Measurements from ENCODE around the gene TUBGCP3.

Gene TUBGCP3

DNA sequence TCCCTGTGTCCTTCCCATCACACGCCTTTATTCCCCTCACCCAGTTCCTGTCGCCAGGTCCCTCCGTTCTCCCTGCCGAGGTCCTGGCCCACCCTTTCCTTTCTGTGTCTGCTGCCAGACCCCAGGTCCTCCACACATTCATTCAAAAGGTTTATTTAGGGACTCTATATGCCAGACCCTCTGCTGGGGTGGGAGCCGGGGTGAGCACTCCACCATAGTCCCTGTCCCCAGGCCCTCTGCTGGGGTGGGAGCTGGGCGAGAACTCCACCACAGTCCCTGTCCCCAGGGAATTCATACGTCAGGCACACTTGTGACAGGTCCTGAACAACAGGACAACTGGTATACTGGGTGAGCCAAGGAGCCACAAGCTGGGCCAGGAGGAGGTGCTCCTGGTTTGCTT lies 34.4 kb upstream of the TUBGCP3 start:
- Mint-ChIP-seq H3K4me1 (no peaks in the 10 kb centered on the region), H3K9me3 (no peaks in the 10 kb centered on the region), H3K27ac (no peak overlapping the region), H3K27me3 (peaks cover 25% of the 10 kb centered on the region), H3K4me3 (no peak overlapping the region)
- ATAC-seq (no peak), DNase-seq (no peak)

GRCh38 chr13:112619730-112620631 lies 32.0 kb upstream of the TUBGCP3 start:
- Mint-ChIP-seq H3K4me1 (no peaks in the 10 kb centered on the region), H3K4me3 (peak overlapping the region; percentile 25 to 33), H3K27ac (no peak overlapping the region), H3K9me3 (no peaks in the 10 kb centered on the region), H3K27me3 (peaks cover 40% of the 10 kb centered on the region)
- DNase-seq (no peak), ATAC-seq (peak; percentile 77)

- no peak overlapping the region for H3K4me3 Mint-ChIP-seq
- H3K9me3 Mint-ChIP-seq: no peaks in the 10 kb centered on the region
- no peak overlapping the region for H3K27ac Mint-ChIP-seq
- no peaks in the 10 kb centered on the region for H3K4me1 Mint-ChIP-seq
- no peak for ATAC-seq
- no peak for DNase-seq
- peaks cover 39% of the 10 kb centered on the region for H3K27me3 Mint-ChIP-seq
Observed at GRCh38 chr13:112618501-112618900, 30.5 kb upstream of the TUBGCP3 start.

- Mint-ChIP-seq H3K4me3 (no peak overlapping the region), H3K27ac (no peak overlapping the region), H3K9me3 (no peaks in the 10 kb centered on the region), H3K4me1 (no peaks in the 10 kb centered on the region), H3K27me3 (peaks cover 37% of the 10 kb centered on the region)
- no peak for DNase-seq
- no peak for ATAC-seq
Observed at GRCh38 chr13:112617754-112618375, 29.9 kb upstream of the TUBGCP3 start.

GRCh38 chr13:112616586-112617362 lies 28.8 kb upstream of the TUBGCP3 start:
- Mint-ChIP-seq H3K27ac (no peak overlapping the region), H3K27me3 (peaks cover 40% of the 10 kb centered on the region), H3K4me1 (no peaks in the 10 kb centered on the region), H3K9me3 (no peaks in the 10 kb centered on the region), H3K4me3 (no peak overlapping the region)
- DNase-seq (no peak), ATAC-seq (no peak)

GRCh38 chr13:112615391-112615790 lies 27.4 kb upstream of the TUBGCP3 start:
- DNase-seq (no peak), ATAC-seq (no peak)
- peaks cover 53% of the 10 kb centered on the region for H3K27me3 Mint-ChIP-seq
- no peaks in the 10 kb centered on the region for H3K9me3 Mint-ChIP-seq
- H3K4me1 Mint-ChIP-seq: no peaks in the 10 kb centered on the region
- H3K4me3 Mint-ChIP-seq: no peak overlapping the region
- H3K27ac Mint-ChIP-seq: no peak overlapping the region

GRCh38 chr13:112614835-112615234 lies 26.9 kb upstream of the TUBGCP3 start:
- Mint-ChIP-seq H3K27me3 (peaks cover 59% of the 10 kb centered on the region), H3K4me3 (no peak overlapping the region), H3K9me3 (no peaks in the 10 kb centered on the region), H3K27ac (no peak overlapping the region), H3K4me1 (no peaks in the 10 kb centered on the region)
- ATAC-seq (no peak), DNase-seq (no peak)

GRCh38 chr13:112608212-112608611 lies 20.3 kb upstream of the TUBGCP3 start:
- H3K4me1 Mint-ChIP-seq: peaks cover 11% of the 10 kb centered on the region
- ATAC-seq (no peak), DNase-seq (no peak)
- peaks cover 65% of the 10 kb centered on the region for H3K27me3 Mint-ChIP-seq
- no peaks in the 10 kb centered on the region for H3K9me3 Mint-ChIP-seq
- no peak overlapping the region for H3K27ac Mint-ChIP-seq
- H3K4me3 Mint-ChIP-seq: no peak overlapping the region

GRCh38 chr13:112606109-112607001 lies 18.4 kb upstream of the TUBGCP3 start:
- Mint-ChIP-seq H3K27me3 (peaks cover 56% of the 10 kb centered on the region), H3K4me3 (peak overlapping the region; percentile 77 to 79), H3K9me3 (no peaks in the 10 kb centered on the region), H3K27ac (peak overlapping the region; percentile 1 to 71), H3K4me1 (peaks cover 11% of the 10 kb centered on the region)
- DNase-seq: peak; percentile 85 to 88
- peak; percentile 100 for ATAC-seq

GRCh38 chr13:112605531-112605990 lies 17.6 kb upstream of the TUBGCP3 start:
- Mint-ChIP-seq H3K9me3 (no peaks in the 10 kb centered on the region), H3K27ac (no peak overlapping the region), H3K4me3 (peak overlapping the region; percentile 77 to 79), H3K27me3 (peaks cover 48% of the 10 kb centered on the region), H3K4me1 (peaks cover 11% of the 10 kb centered on the region)
- ATAC-seq (no peak), DNase-seq (no peak)

DNA sequence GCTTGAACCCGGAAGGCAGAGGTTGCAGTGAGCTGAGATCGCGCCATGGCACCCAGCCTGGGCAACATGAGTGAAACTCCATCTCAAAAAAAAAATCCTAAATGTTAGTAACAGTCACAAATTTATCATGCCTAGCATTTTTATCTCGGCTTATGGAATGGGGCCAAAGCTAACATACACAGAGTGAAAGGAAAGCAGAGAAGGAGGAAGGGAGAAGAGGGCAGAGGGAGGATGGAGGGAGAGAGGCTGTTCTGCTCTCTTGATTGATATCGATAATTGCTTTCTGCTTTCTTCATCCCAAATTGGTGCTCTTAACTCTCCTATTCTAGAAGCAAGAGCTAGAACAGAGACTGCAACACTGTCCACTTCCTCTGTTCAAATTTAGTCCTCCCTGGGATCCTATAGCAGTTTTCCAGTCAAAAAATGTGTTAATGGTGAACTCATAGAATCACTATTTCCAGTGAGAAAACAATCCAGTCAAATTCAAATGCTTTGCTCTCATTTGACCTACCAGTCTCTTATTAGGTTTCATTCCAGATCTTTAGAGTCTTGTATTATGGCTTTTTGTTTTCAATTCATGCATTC lies 15.8 kb upstream of the TUBGCP3 start:
- Mint-ChIP-seq H3K9me3 (no peaks in the 10 kb centered on the region), H3K27me3 (peaks cover 39% of the 10 kb centered on the region), H3K4me3 (no peak overlapping the region), H3K27ac (no peak overlapping the region), H3K4me1 (peaks cover 11% of the 10 kb centered on the region)
- no peak for ATAC-seq
- DNase-seq: no peak

- ATAC-seq (no peak), DNase-seq (no peak)
- peaks cover 29% of the 10 kb centered on the region for H3K27me3 Mint-ChIP-seq
- no peaks in the 10 kb centered on the region for H3K9me3 Mint-ChIP-seq
- peaks cover 11% of the 10 kb centered on the region for H3K4me1 Mint-ChIP-seq
- no peak overlapping the region for H3K4me3 Mint-ChIP-seq
- H3K27ac Mint-ChIP-seq: no peak overlapping the region
Observed at GRCh38 chr13:112602189-112602588, 14.2 kb upstream of the TUBGCP3 start.

DNA sequence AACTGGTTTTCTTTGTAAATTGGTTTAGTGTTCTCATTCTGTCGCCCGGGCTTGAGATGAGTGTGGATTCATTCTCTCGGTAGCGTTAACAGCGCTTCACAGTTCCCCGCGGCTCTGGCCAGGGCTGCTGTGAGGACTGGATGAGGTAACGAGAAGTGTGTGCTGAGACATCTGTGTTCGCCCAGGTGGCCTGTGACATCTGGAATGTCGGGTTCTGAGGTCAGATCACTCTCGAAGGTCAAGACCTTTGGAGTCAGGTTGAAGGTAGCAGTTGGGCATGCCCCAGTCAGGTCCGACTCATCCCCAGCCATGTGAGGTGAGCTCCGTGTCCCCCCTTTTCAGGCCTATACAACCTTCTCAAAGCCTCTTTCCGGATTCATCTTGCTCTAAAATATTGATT lies 13.4 kb upstream of the TUBGCP3 start:
- Mint-ChIP-seq H3K27ac (no peak overlapping the region), H3K4me1 (peaks cover 9% of the 10 kb centered on the region), H3K4me3 (no peak overlapping the region), H3K9me3 (peaks cover 0 to under 1% of the 10 kb centered on the region in 2 donors), H3K27me3 (peaks cover 37% of the 10 kb centered on the region)
- no peak for ATAC-seq
- no peak for DNase-seq

GRCh38 chr13:112596235-112596634 lies 8.3 kb upstream of the TUBGCP3 start:
- ATAC-seq (no peak), DNase-seq (no peak)
- Mint-ChIP-seq H3K4me3 (no peak overlapping the region), H3K27ac (no peak overlapping the region), H3K9me3 (peaks cover 6 to 7% of the 10 kb centered on the region in 2 donors), H3K27me3 (peaks cover 25% of the 10 kb centered on the region), H3K4me1 (peaks cover 25% of the 10 kb centered on the region)

All from stimulated activated naive CD8-positive, alpha-beta T cell treated with anti-CD3 and anti-CD28 coated beads, Interleukin-15, amount 100 ng/mL, for 72 hours (primary cell).